GM19099 (cell line): ENCODE measurements around the gene SLBP.

ENCODE experiments used
- POLR2A ChIP-seq: IDR thresholded peaks from 3 replicates; pipeline ENCODE4 v1.6.1; 2011; ENCODE audit warnings: low read depth; ENCODE audit not compliant: insufficient read length; ENCODE audit errors: extremely low read depth

Gene SLBP

DNA sequence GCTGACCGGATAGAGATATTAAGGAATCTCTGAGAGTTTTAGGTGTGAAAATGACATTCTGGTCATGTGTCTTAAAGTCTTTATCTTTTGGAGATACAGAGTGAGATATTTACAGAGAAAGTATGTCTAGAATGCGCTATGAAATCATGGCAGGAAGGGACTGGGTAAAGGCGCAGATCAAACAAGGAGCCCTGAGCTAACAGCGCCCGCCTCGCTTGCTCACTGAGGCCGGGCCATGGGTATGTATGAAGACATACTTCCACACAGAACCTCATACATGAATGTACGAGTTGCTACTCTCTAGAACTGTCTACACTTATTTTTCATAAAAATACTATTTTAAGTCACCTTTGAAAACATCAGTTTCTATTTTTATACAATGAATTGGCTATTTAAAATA is 48.0 kb downstream of the SLBP start:
- no peak for TF ChIP-seq POLR2A

DNA sequence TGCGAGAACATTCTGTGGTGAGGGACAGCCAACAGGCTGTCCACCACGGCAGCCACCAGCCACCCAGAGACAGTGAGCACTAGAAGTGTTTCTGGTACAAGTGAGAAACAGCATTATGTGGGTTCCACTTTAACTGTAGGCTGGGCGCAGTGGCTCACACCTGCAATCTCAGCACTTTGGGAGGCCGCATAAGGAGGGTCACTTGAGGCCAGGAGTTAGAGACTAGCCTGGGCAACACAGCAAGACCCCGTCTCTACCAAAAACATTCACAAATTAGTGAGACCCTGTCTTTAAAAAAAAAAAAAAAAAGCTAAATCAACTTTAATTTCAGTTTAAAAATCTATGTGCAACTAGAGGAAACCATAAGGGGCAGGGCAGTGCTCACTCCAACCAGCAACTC is 48.6 kb downstream of the SLBP start:
- no peak for TF ChIP-seq POLR2A

DNA sequence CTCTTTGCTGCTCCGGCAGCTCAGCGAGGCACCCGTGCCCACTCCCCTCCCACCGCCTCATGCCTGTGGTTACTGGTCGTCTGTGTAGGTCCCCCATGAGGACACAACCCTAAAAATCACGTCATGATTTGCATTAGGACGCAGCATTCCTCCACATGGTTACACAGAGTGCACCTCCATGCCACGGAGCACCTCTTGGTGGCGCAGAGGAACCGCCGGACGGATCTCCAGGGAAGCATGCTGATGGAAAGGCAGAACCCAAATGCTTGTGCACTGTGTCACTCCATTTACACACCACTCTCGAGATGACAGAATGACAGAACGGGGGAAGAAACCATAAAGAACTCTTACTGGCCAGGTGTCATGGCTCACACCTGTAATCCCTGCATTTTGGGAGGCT is 50.4 kb downstream of the SLBP start:
- no peak for TF ChIP-seq POLR2A

DNA sequence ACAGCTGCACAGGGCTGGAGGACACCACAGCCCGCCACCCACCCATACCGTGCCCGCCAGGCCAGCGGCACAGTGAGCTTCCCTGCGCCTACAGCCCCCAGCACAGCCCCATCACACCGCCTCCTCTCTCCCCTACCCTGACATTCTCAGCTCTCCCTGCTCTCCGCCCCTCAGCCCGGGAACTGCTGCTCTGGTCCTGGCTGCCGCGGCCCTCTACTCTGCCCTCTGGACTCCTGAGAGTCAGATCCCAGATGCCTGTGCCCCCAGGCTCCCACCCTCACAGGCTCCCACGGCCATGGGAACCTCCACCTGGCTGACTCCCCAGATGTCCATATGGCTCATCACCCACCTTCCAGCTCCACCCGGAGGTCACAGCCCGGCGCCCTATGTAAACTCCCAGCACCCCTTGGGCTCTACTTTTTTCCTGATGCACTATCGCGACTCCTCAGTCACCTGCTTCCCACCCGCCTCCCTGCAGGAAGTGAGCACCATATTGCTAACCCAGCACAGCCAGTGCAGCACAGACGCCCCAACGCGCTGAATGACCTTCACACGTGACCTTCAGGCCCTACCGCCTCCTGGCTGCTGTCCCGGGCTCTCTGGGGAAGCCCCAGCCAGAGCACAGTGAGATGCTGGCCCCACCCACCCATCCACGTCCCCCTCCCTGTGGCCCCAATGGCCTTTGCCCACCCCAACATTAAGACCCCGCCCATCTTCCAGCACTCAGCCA is 51.0 kb downstream of the SLBP start:
- no peak for TF ChIP-seq POLR2A

DNA sequence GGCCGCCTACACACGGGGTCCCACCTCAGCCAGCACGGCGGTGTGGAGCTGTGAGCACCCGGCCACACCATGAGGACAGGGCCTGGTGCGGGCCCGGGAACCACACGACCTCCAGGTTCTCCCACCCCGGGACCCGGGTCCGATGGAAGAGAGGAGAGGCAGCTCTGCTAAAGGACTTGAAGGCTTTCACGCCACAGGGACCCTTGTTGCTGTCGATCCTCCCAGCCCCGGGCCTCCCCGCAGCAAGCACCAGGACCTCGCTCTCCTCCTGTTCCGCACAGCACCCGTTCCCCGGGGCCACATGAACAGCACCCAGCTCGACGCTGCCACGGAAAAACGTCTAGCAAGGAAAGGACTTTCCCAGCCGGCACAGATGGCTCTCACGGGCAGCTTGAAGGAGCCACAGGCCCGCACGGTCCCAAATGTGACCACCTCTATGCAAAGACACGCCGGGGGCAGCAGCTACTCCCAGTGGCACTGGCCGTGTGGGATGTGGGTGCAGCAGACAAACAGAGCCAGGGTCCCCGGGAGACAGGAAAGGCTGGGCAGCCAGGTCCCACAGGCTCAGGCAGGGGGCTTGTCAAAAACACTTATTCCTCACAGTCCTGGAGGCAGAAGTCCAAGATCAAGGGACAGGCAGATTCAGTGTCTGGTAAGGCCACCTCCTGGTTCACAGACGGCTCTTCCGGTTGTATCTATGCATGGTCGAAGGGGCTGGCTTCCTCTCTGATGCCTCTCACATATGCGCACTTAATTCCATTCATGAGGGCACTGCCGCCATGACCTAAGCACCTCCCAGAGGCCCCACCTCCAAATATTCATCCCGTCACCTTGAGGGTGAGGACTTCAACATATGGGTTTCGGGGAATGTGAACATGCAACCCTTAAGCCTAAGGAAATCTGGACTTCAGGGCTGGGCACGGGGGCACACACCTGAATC is 52.7 kb downstream of the SLBP start:
- TF ChIP-seq POLR2A = no peak

DNA sequence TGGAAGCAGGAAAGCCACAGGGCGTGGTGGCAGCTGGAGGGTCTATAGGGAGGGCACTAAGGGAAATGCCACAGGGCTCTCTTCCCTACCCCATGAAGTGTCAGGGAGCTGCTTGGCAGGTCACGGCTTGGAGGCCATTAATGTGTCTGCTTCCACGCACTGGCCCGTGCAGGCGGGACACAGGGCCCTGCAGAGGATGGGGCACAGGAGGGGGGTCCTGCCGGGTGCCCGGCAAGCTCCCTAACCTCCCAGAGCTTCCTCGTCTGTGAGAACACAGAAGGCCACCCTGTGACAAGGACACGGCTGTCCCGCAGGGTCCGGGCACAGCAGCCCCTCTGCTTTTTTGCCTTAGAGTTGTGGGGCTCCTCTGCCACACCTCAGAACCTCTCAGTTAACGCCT is 53.5 kb downstream of the SLBP start:
- no peak for TF ChIP-seq POLR2A

DNA sequence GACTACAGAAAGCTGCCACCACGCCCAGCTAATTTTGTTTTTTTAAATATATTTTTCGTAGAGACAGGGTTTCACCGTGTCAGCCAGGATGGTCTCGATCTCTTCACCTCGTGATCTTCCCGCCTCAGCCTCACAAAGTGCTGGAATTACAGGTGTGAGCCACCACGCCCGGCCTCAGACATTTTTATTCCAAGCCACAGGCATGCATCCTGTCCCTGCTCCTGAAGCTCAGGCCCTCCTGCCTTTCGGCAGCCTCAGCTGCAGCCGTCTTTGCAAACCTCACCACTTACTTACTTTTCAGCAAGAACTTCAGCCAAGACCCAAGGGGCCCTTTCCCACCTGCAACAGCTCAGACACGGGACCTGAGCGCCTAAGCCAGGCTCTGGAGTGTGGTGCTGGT is 54.0 kb downstream of the SLBP start:
- TF ChIP-seq POLR2A = no peak

DNA sequence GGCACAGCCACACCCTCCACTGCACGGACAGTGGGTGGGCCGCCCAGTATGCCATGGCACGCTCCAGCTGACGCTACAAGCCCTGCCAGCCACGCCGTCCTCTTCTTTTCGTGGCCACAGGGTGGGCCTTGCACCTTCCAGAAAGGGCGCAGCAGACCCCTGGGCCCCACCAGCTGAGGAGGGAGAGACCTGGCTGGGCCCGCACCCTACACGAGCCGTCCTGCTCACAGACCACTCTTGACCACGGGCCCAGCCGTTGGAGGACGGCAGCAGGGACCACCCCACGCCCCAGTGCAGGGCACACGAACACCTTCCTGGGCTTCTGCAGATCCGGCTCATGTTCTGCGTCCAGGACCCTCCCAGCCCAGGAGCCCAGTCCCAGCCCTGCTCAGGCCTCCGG is 55.1 kb downstream of the SLBP start:
- no peak for TF ChIP-seq POLR2A

DNA sequence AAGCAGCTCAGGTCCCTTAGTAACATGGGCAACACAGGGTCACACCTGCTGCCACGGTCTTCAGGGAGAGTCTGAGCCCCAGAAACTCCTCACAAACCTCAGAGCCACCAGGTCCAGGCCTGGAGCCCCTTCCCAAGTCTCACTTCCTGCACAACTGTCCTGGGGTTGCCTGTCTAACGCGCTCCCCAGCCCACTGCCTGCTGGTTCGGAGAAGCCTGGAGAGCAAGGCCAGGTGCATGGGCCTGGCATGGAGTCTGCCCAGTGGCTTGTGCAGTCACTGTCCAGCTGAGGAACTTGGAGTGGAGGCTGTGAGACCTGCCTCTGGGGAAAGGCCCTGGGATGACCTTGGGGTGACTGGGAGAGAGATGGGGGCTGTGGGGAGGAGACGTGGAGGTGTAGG is 56.0 kb downstream of the SLBP start:
- TF ChIP-seq POLR2A = no peak

DNA sequence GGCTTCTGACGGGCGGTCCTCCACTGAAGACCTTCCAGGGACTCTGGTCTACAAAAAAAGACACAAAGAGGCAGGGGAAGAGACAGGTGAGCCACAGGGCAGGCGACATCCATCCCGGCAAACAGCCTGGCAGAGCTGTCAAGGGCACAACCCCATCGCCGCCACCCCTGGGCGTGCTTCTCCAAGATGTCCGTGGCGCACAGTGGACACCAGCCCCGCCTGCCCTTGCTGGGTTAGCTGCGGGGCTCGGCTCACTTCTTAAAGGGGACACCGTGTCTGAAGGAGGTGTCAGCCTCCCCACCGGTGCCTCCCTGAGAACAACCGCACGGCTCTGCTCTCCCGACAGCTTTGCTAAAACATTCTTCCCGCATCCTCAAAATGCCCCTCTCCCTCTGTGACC is 56.4 kb downstream of the SLBP start:
- no peak for TF ChIP-seq POLR2A

DNA sequence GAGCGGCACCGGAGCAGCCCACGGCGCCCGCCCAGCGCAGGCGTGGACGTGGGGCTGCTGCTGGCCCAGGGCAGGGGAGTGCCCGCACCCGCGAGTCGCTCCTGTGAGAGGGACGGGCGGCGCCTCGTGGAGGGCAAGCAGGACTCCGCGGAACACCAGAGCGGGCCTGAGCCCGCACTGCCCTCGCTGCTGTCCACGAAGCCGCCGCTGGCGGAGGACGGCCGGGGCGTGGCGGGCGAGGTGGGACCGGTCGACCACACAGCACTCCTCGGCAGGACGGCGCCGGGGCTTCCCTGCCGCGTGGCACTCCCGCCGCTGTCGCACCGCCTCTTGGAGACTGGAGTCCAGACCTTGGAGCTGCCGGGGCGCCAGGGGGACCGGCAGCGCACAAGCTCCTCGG is 57.0 kb downstream of the SLBP start:
- no peak for TF ChIP-seq POLR2A

DNA sequence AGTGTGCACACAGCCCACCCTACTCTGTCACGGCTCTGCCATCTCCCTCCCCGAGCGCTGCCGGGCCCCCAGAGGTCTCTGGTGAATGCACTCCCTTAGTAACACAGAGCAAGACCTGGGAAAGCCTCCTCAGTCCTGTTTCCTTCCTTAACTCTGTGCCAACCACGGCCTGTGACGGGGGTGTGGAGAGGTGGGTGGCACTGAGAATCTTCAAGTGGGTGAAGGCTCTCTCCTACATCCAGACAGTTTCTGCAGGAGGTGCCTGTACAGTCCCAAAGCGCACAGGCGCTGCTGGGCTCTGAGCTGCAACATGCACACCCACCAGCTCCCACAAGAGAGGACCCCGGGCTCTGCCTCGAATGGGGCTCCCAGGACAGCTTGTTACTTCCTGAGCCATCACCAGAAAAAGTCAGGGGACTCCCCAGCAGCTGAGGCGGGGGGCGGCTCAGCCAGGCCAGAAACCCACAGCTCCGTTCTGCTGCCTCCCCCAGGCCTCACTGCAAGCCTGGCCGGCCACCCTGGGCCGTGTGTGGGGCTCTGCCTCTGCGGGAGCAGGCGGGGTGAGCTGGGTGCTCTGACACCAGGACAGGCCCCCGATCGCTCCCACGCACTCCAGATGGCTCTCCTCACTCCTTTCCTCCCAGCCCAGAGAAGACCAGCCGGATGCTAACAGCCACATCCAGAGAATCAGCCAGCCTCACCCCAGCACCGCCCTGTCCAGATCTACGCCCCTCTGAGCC is 57.7 kb downstream of the SLBP start:
- no peak for TF ChIP-seq POLR2A

DNA sequence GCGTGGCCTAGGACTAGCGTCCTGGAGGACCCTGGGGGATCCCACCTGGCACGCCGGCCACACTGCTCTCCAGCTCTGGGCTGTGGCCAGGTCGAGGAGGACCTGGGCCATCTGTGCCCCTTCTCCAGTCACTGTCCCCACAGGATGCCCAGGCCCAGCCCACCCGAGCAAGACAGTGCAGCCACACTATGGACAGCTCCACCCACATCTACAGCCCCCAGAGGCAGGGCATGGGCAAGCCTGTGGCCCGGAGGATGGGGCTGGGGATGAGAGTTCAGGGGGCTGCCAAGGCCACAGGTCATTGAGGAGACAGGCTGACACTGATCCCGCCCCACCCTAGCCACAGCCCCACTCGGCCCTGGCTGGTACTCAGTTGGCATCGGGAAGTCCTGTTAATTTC is 58.3 kb downstream of the SLBP start:
- no peak for TF ChIP-seq POLR2A

DNA sequence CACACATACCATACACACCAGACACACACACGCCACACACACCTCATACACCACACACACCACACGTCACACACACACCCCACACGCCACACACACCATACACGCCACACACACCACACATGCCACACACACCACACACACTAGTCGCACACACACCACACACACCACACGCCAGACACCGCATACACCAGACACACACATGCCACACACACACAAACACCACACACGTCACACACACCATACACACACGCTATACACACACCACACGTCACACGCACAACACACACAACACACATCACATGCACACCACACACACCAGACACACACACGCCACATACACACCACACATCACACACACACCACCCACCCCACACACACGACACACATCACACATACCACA is 60.0 kb downstream of the SLBP start:
- no peak for TF ChIP-seq POLR2A

DNA sequence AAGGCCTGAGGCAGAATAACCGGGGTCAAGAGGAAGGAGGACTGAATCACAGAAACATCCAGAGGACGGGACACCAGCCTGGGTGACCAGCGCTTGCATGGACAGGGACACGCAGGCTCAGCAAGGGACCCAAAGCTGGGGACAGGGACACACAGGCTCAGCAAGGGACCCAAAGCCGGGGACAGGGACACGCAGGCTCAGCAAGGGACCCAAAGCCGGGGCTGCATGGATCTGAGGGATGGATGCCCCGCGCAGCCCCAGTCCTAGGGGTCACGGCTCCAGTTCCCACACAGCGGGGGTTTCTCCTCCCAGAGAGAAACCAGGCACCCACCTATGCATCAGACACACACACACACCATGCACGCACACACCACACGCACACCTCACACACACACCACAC is 60.5 kb downstream of the SLBP start:
- TF ChIP-seq POLR2A = no peak
